HL-60/S4 treated with retinoic acid at 250 ng/mL for 4 days and 3 days (cell line): ENCODE data around the gene POU2F2.

Source experiments
- in situ Hi-C: fragments of 300-500 bp; cut with MboI; formaldehyde crosslinking; loops from 2 replicates; pipeline ENCODE4 v1.7.0; 2022; ENCODE audit warnings: low sequenced_read_pairs

POU2F2 gene

GRCh38 chr19:42086770-42087550 lies 45.3 kb downstream of the POU2F2 start:
- in situ Hi-C loops, result no loop called here

- in situ Hi-C loops, result no loop called here
These were observed 46.0 kb downstream of the POU2F2 start for GRCh38 chr19:42086188-42086736.

- in situ Hi-C loops, result no loop called here
These were observed 48.7 kb downstream of the POU2F2 start for GRCh38 chr19:42083537-42083936.

GRCh38 chr19:42081584-42082203 lies 50.6 kb downstream of the POU2F2 start:
- in situ Hi-C loops, result no loop called here

GRCh38 chr19:42080764-42081375 lies 51.4 kb downstream of the POU2F2 start:
- in situ Hi-C loops, result no loop called here

- in situ Hi-C loops, result no loop called here
These were observed 52.1 kb downstream of the POU2F2 start for GRCh38 chr19:42079886-42080763.

- in situ Hi-C loops, result no loop called here
These were observed 53.0 kb downstream of the POU2F2 start for GRCh38 chr19:42079276-42079669.

GRCh38 chr19:42078538-42079275 lies 53.5 kb downstream of the POU2F2 start:
- in situ Hi-C loops, result no loop called here

- in situ Hi-C loops, result no loop called here
These were observed 54.2 kb downstream of the POU2F2 start for GRCh38 chr19:42078058-42078457.

- in situ Hi-C loops, result no loop called here
These were observed 55.8 kb downstream of the POU2F2 start for GRCh38 chr19:42076380-42076944.

- in situ Hi-C loops, result no loop called here
These were observed 56.4 kb downstream of the POU2F2 start, which contains the start of gene ZNF574 for GRCh38 chr19:42075616-42076379. TSS of gene ZNF574 (plus strand) at chr19:42076166. CDS start at chr19:42078607, 2,441 bp downstream.

- in situ Hi-C loops, result no loop called here
These were observed 57.0 kb downstream of the POU2F2 start for GRCh38 chr19:42075364-42075615.

GRCh38 chr19:42074513-42075363 lies 57.5 kb downstream of the POU2F2 start:
- in situ Hi-C loops, result no loop called here

- in situ Hi-C loops, result no loop called here
These were observed 61.0 kb downstream of the POU2F2 start for GRCh38 chr19:42071247-42071646.

GRCh38 chr19:42069619-42070351 lies 62.5 kb downstream of the POU2F2 start, which contains the start of gene GRIK5:
TSS of gene GRIK5 (minus strand) at chr19:42070206. CDS start at chr19:42065770, 4,436 bp downstream.
- in situ Hi-C loops, result no loop called here

GRCh38 chr19:42068756-42069571 lies 63.3 kb downstream of the POU2F2 start:
- in situ Hi-C loops, result no loop called here

GRCh38 chr19:42068361-42068755 lies 63.9 kb downstream of the POU2F2 start:
- in situ Hi-C loops, result no loop called here
